Naive thymus-derived CD4-positive, alpha-beta T cell (primary cell): Measurements from ENCODE around the gene MAP2K7. TPM values are rescaled to one million over a fixed set of nuclear protein-coding genes. Genes with fewer than 3 reads are reported as not detected.

Experiments used
- ATAC-seq: fragments of 150-1000 bp; cut with Tn5 transposase; 2 replicates; pipeline ENCODE4 v1.10.0; 2021; ENCODE audit warnings: mild to moderate bottlenecking, moderate library complexity
- CTCF ChIA-PET: fragments of 350-600 bp; sonication (Branson Sonifier 250); formaldehyde crosslinking; loops from one replicate; lab custom pipeline; 2021; ENCODE audit warnings: antibody characterized with exemption; lab: Charles Lee
- POLR2A ChIA-PET: fragments of 350-600 bp; sonication (Branson Sonifier 250); formaldehyde crosslinking; loops from one replicate; lab custom pipeline; 2021; ENCODE audit warnings: antibody characterized with exemption, inconsistent platforms; lab: Charles Lee
- DNase-seq, 9 donors: peaks; one replicate each; pipeline versions ENCODE4 v3.0.0 to v3.0.0-alpha.2; 2020 to 2022; ENCODE audit warnings: mixed read lengths in 1 of 9
- H3K27ac ChIP-seq: one replicate; pipeline ENCODE4 v1.7.0; 2013; ENCODE audit warnings: mild to moderate bottlenecking, low read depth, low read length, moderate library complexity
- H3K27me3 ChIP-seq, 2 donors: one replicate each; pipeline ENCODE4 v1.7.0; 2013; ENCODE audit warnings: low read length in 2 of 2, mild to moderate bottlenecking in 2 of 2, moderate library complexity in 2 of 2; ENCODE audit not compliant: control insufficient read depth in 2 of 2, insufficient read depth in 2 of 2
- H3K36me3 ChIP-seq, 3 experiments: 1 replicate in 2 of 3; 2 replicates in 1 of 3; pipeline ENCODE4 v1.7.0; 2013; ENCODE audit warnings: low read length in 3 of 3, mild to moderate bottlenecking in 3 of 3, moderate library complexity in 1 of 3; ENCODE audit not compliant: insufficient read depth in 3 of 3, control insufficient read depth in 2 of 3
- H3K4me1 ChIP-seq, 2 donors: one replicate each; pipeline ENCODE4 v1.7.0; 2013; ENCODE audit warnings: low read length in 2 of 2, mild to moderate bottlenecking in 2 of 2, moderate library complexity in 1 of 2; ENCODE audit not compliant: control insufficient read depth in 2 of 2, insufficient read depth in 2 of 2
- H3K4me3 ChIP-seq: 2 replicates; pipeline ENCODE4 v1.7.0; 2013; ENCODE audit warnings: mild to moderate bottlenecking, low read length
- H3K9me3 ChIP-seq, 3 experiments: 1 replicate in 2 of 3; 2 replicates in 1 of 3; pipeline ENCODE4 v1.7.0; 2013; ENCODE audit warnings: low read length in 3 of 3; ENCODE audit not compliant: control insufficient read depth in 2 of 3
- H3K27ac Mint-ChIP-seq, 9 donors: one replicate each; pipeline ENCODE4 v1.8.0; 2020 to 2022; ENCODE audit warnings: mixed read lengths in 9 of 9, mild to moderate bottlenecking in 8 of 9, moderate library complexity in 5 of 9, inconsistent platforms in 2 of 9
- H3K27me3 Mint-ChIP-seq, 5 donors: one replicate each; pipeline ENCODE4 v1.8.0; 2021 to 2022; ENCODE audit warnings: mixed read lengths in 5 of 5, mild to moderate bottlenecking in 1 of 5
- H3K36me3 Mint-ChIP-seq, 5 donors: one replicate each; pipeline ENCODE4 v1.8.0; 2020 to 2022; ENCODE audit warnings: mixed read lengths in 5 of 5, mild to moderate bottlenecking in 3 of 5, inconsistent platforms in 1 of 5
- H3K4me1 Mint-ChIP-seq, 7 donors: one replicate each; pipeline ENCODE4 v1.8.0; 2020 to 2022; ENCODE audit warnings: mixed read lengths in 7 of 7, mild to moderate bottlenecking in 3 of 7, inconsistent platforms in 1 of 7
- H3K4me3 Mint-ChIP-seq, 10 donors: one replicate each; pipeline ENCODE4 v1.8.0; 2020 to 2022; ENCODE audit warnings: mild to moderate bottlenecking in 10 of 10, mixed read lengths in 10 of 10, moderate library complexity in 6 of 10, inconsistent platforms in 2 of 10
- H3K9me3 Mint-ChIP-seq, 11 donors: one replicate each; pipeline ENCODE4 v1.8.0; 2020 to 2022; ENCODE audit warnings: mixed read lengths in 11 of 11, mild to moderate bottlenecking in 4 of 11, inconsistent platforms in 1 of 11, moderate library complexity in 1 of 11
- intact Hi-C, 2 donors: fragments of 100-400 bp; cut with micrococcal nuclease; formaldehyde crosslinking; loops; one replicate each; pipeline ENCODE4 v1.15.1; 2023
- polyA plus RNA-seq, 2 donors: library from polyadenylated mRNA; unstranded; fragments of 300-500 nt; fragmentation: Illumina TruSeq; gene quantifications; one replicate each; pipeline ENCODE4 v1.2.3, GENCODE V29; 2021
- total RNA-seq, 6 experiments: library from RNA in 5 of 6; stranded (reverse) in 5 of 6; gene quantifications; 1 replicate in 5 of 6; 2 replicates in 1 of 6; pipeline ENCODE4 v1.2.3 and lab custom pipeline; 2021 to 2026

The MAP2K7 gene
- total and polyA plus RNA-seq, 7 experiments from 2014 or later = 1.8 to 109 (median 64.4) TPM

- H3K27me3 ChIP-seq = no peaks in the 10 kb centered on the region
- DNase-seq (no peak), ATAC-seq (no peak)
- ChIA-PET POLR2A (no interaction called here), CTCF (no interaction called here)
- no peaks in the 10 kb centered on the region for H3K36me3 ChIP-seq
- H3K27me3 Mint-ChIP-seq = peaks cover 0 to 9% (median 3%) of the 10 kb centered on the region in 5 donors
- H3K9me3 ChIP-seq = no peaks in the 10 kb centered on the region
- no peak overlapping the region for H3K27ac ChIP-seq
- H3K4me1 Mint-ChIP-seq = peaks cover 0 to 14% (median 8%) of the 10 kb centered on the region in 7 donors
- peak overlapping the region in 1 of 9 donors; percentile 77 for H3K27ac Mint-ChIP-seq
- H3K36me3 Mint-ChIP-seq = peaks cover 0 to 4% (median 0%) of the 10 kb centered on the region in 5 donors
- no peak overlapping the region for H3K4me3 Mint-ChIP-seq
- H3K4me1 ChIP-seq = peaks cover 6 to 8% of the 10 kb centered on the region in 2 donors
- intact Hi-C loops = no loop called here
- H3K4me3 ChIP-seq = no peak overlapping the region
- peaks cover 0 to 8% (median 0%) of the 10 kb centered on the region in 11 donors for H3K9me3 Mint-ChIP-seq
These were observed 4.7 kb upstream of the MAP2K7 start for GRCh38 chr19:7898967-7899366.

- peaks cover 0 to 3% (median 0%) of the 10 kb centered on the region in 5 donors for H3K27me3 Mint-ChIP-seq
- peaks cover 0 to 8% (median 0%) of the 10 kb centered on the region in 5 donors for H3K36me3 Mint-ChIP-seq
- Histone ChIP-seq H3K27me3 (no peaks in the 10 kb centered on the region), H3K4me1 (peaks cover 13 to 15% of the 10 kb centered on the region in 2 donors), H3K4me3 (no peak overlapping the region), H3K27ac (no peak overlapping the region), H3K9me3 (no peaks in the 10 kb centered on the region), H3K36me3 (no peaks in the 10 kb centered on the region)
- peaks cover 3 to 20% (median 11%) of the 10 kb centered on the region in 7 donors for H3K4me1 Mint-ChIP-seq
- intact Hi-C loops = no loop called here
- no peak overlapping the region for H3K4me3 Mint-ChIP-seq
- H3K27ac Mint-ChIP-seq = no peak overlapping the region
- peaks cover 0 to 8% (median 0%) of the 10 kb centered on the region in 11 donors for H3K9me3 Mint-ChIP-seq
- ATAC-seq (no peak), DNase-seq (no peak)
- ChIA-PET CTCF (interaction anchor here (0.6 to 1.4 kb wide), 5 partner anchors 20 to 787 kb away, joined by 3 to 9 read pairs (median 3); partner anchors contain the start of gene SNAPC2), POLR2A (interaction anchor here (0.6 kb wide), 1 partner anchor 69 kb away, joined by 3 read pairs; no protein-coding TSS in a partner anchor)
These were observed 3.8 kb upstream of the MAP2K7 start for GRCh38 chr19:7899751-7900378.

GRCh38 chr19:7900401-7900870 is 3.2 kb upstream of the MAP2K7 start:
- no peak overlapping the region for H3K27ac ChIP-seq
- H3K4me1 Mint-ChIP-seq = peaks cover 8 to 24% (median 16%) of the 10 kb centered on the region in 7 donors
- H3K4me3 Mint-ChIP-seq = no peak overlapping the region
- ChIA-PET CTCF (interaction anchor here (0.6 to 1.4 kb wide), 6 partner anchors 20 to 788 kb away, joined by 3 to 9 read pairs (median 3); partner anchors contain the start of gene SNAPC2), POLR2A (no interaction called here)
- peaks cover 0 to 3% (median 0%) of the 10 kb centered on the region in 5 donors for H3K27me3 Mint-ChIP-seq
- peaks cover 0 to 3% (median 0%) of the 10 kb centered on the region in 3 experiments for H3K36me3 ChIP-seq
- no peak overlapping the region for H3K27ac Mint-ChIP-seq
- H3K27me3 ChIP-seq = no peaks in the 10 kb centered on the region
- H3K36me3 Mint-ChIP-seq = peaks cover 0 to 12% (median under 1%) of the 10 kb centered on the region in 5 donors
- peaks cover 0 to 8% (median 0%) of the 10 kb centered on the region in 11 donors for H3K9me3 Mint-ChIP-seq
- H3K9me3 ChIP-seq = no peaks in the 10 kb centered on the region
- intact Hi-C loops = no loop called here
- H3K4me3 ChIP-seq = no peak overlapping the region
- peaks cover 18 to 20% of the 10 kb centered on the region in 2 donors for H3K4me1 ChIP-seq
- no peak for DNase-seq
- ATAC-seq = no peak

- H3K4me3 ChIP-seq = no peak overlapping the region
- H3K36me3 Mint-ChIP-seq = peaks cover 0 to 12% (median 3%) of the 10 kb centered on the region in 5 donors
- H3K9me3 Mint-ChIP-seq = peaks cover 0 to 8% (median 0%) of the 10 kb centered on the region in 11 donors
- H3K4me1 Mint-ChIP-seq = peaks cover 12 to 27% (median 21%) of the 10 kb centered on the region in 7 donors
- no peaks in the 10 kb centered on the region for H3K9me3 ChIP-seq
- no peak overlapping the region for H3K27ac Mint-ChIP-seq
- ATAC-seq (no peak), DNase-seq (no peak)
- no peaks in the 10 kb centered on the region for H3K27me3 ChIP-seq
- H3K27me3 Mint-ChIP-seq = peaks cover 0 to 3% (median 0%) of the 10 kb centered on the region in 5 donors
- no peak overlapping the region for H3K27ac ChIP-seq
- ChIA-PET POLR2A (no interaction called here), CTCF (interaction anchor here (0.6 to 1.4 kb wide), 4 partner anchors 19 to 32 kb away, joined by 3 to 9 read pairs (median 6); partner anchors contain the start of gene SNAPC2)
- peaks cover 20 to 23% of the 10 kb centered on the region in 2 donors for H3K4me1 ChIP-seq
- peaks cover 0 to 8% (median 0%) of the 10 kb centered on the region in 3 experiments for H3K36me3 ChIP-seq
- H3K4me3 Mint-ChIP-seq = no peak overlapping the region
- intact Hi-C loops = no loop called here
These were observed 2.7 kb upstream of the MAP2K7 start for GRCh38 chr19:7900931-7901330.

- H3K36me3 Mint-ChIP-seq = peaks cover 0 to 12% (median 3%) of the 10 kb centered on the region in 5 donors
- Histone ChIP-seq H3K27ac (no peak overlapping the region), H3K36me3 (peaks cover 0 to 12% (median 0%) of the 10 kb centered on the region in 3 experiments), H3K27me3 (no peaks in the 10 kb centered on the region), H3K9me3 (no peaks in the 10 kb centered on the region), H3K4me3 (no peak overlapping the region), H3K4me1 (peaks cover 20 to 24% of the 10 kb centered on the region in 2 donors)
- POLR2A ChIA-PET = no interaction called here
- CTCF ChIA-PET = interaction anchor here (1.3 to 1.4 kb wide), 2 partner anchors 21 to 32 kb away, joined by 5 to 7 read pairs; no protein-coding TSS in a partner anchor
- peaks cover 0 to 8% (median 0%) of the 10 kb centered on the region in 11 donors for H3K9me3 Mint-ChIP-seq
- H3K4me3 Mint-ChIP-seq = peak overlapping the region in 2 of 10 donors; percentile 21 to 51
- ATAC-seq = no peak
- peaks cover 0 to 3% (median 0%) of the 10 kb centered on the region in 5 donors for H3K27me3 Mint-ChIP-seq
- DNase-seq = no peak
- intact Hi-C loops = no loop called here
- H3K27ac Mint-ChIP-seq = no peak overlapping the region
- H3K4me1 Mint-ChIP-seq = peaks cover 12 to 30% (median 23%) of the 10 kb centered on the region in 7 donors
These were observed 2.3 kb upstream of the MAP2K7 start for GRCh38 chr19:7901337-7901736.

- peaks cover 0 to 3% (median 0%) of the 10 kb centered on the region in 5 donors for H3K27me3 Mint-ChIP-seq
- ATAC-seq (no peak), DNase-seq (no peak)
- intact Hi-C loops = loop anchor here (1.0 kb wide), 10 partner anchors 13 to 369 kb away; partner anchors contain the start of genes PET100 (in 2 of the 2), SNAPC2 (in 2 of the 2), TIMM44 (in 2 of the 2) and XAB2 (in 2 of the 2)
- peaks cover 0 to 12% (median 3%) of the 10 kb centered on the region in 5 donors for H3K36me3 Mint-ChIP-seq
- POLR2A ChIA-PET = interaction anchor here (0.8 to 1.6 kb wide), 9 partner anchors 9 to 611 kb away, joined by 3 to 35 read pairs (median 3); partner anchors contain the start of genes SNAPC2 and ZNF414
- peaks cover 20 to 24% of the 10 kb centered on the region in 2 donors for H3K4me1 ChIP-seq
- no peaks in the 10 kb centered on the region for H3K9me3 ChIP-seq
- peak overlapping the region; percentile 87 to 95 (median 92) for H3K4me3 Mint-ChIP-seq
- CTCF ChIA-PET = interaction anchor here (0.7 to 1.3 kb wide), 5 partner anchors 15 to 72 kb away, joined by 3 to 10 read pairs (median 6); partner anchors contain the start of gene SNAPC2
- H3K27me3 ChIP-seq = no peaks in the 10 kb centered on the region
- peaks cover 12 to 37% (median 27%) of the 10 kb centered on the region in 7 donors for H3K4me1 Mint-ChIP-seq
- H3K27ac ChIP-seq = peak overlapping the region; percentile 70
- peak overlapping the region in 8 of 9 donors; percentile 91 to 98 (median 96) for H3K27ac Mint-ChIP-seq
- H3K4me3 ChIP-seq = peak overlapping the region; percentile 78
- peaks cover 0 to 17% (median 4%) of the 10 kb centered on the region in 3 experiments for H3K36me3 ChIP-seq
- peaks cover 0 to 8% (median 0%) of the 10 kb centered on the region in 11 donors for H3K9me3 Mint-ChIP-seq
These were observed 857 bp upstream of the MAP2K7 start for GRCh38 chr19:7902796-7903243.
